ENCODE measurements around the gene GABRB3.

DNA sequence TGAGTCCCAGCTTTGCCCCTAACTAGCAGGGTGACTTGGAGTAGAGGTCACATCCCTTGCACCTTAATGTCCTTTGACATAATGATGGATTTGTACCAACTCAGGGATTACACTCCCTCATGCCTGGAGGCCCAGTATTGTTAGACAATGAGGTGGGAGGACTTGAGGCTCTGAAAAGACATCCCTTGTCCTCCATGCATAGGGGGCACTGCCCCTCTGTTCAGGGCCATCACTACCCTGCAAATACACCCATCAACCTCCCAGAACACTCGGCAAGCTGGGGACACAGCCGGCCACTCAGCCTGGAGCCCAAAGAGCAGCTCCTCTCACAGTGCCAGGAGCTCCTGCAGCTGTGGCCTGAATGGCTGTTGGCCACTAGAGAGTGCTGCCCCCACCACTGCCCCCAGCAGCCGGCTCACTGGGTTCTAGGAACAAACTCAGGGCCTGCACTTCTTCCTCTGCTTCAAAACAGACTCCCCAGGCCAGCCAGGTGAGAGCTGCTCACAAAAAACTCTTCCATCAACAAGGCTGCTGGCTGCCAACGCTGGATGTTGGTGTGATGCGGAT lies 90.2 kb downstream of the GABRB3 start:
- no peak for TF ChIP-seq JUND (IDR thresholded peaks at IDR 0.05)
- TF ChIP-seq CTCF (IDR thresholded peaks at IDR 0.05; ENCODE audit: low read depth, low read length, missing input control) = no peak
- TF ChIP-seq SP1 (IDR thresholded peaks at IDR 0.05) = no peak
- TF ChIP-seq NR2F2 (IDR thresholded peaks at IDR 0.05) = no peak
- TF ChIP-seq ATF3 (IDR thresholded peaks at IDR 0.05) = no peak
- TF ChIP-seq EGR1 (IDR thresholded peaks at IDR 0.05; ENCODE audit: low read depth in 2 of 2) = no peak
- TF ChIP-seq, protein P1, sequence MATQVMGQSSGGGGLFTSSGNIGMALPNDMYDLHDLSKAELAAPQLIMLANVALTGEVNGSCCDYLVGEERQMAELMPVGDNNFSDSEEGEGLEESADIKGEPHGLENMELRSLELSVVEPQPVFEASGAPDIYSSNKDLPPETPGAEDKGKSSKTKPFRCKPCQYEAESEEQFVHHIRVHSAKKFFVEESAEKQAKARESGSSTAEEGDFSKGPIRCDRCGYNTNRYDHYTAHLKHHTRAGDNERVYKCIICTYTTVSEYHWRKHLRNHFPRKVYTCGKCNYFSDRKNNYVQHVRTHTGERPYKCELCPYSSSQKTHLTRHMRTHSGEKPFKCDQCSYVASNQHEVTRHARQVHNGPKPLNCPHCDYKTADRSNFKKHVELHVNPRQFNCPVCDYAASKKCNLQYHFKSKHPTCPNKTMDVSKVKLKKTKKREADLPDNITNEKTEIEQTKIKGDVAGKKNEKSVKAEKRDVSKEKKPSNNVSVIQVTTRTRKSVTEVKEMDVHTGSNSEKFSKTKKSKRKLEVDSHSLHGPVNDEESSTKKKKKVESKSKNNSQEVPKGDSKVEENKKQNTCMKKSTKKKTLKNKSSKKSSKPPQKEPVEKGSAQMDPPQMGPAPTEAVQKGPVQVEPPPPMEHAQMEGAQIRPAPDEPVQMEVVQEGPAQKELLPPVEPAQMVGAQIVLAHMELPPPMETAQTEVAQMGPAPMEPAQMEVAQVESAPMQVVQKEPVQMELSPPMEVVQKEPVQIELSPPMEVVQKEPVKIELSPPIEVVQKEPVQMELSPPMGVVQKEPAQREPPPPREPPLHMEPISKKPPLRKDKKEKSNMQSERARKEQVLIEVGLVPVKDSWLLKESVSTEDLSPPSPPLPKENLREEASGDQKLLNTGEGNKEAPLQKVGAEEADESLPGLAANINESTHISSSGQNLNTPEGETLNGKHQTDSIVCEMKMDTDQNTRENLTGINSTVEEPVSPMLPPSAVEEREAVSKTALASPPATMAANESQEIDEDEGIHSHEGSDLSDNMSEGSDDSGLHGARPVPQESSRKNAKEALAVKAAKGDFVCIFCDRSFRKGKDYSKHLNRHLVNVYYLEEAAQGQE (IDR thresholded peaks at IDR 0.05) = no peak
- TF ChIP-seq GABPA (IDR thresholded peaks at IDR 0.05 in 1 of 2, conservative IDR thresholded peaks at IDR 0.05 in 1 of 2) = no peak
- TF ChIP-seq MAX (IDR thresholded peaks at IDR 0.05) = no peak
- no peak for TF ChIP-seq RAD21 (IDR thresholded peaks at IDR 0.05)
